Putamen (tissue), 1 donor: ENCODE measurements around the gene SMAD5.

Source experiments
- DNase-seq: peaks from one replicate; pipeline ENCODE4 v3.0.0-alpha.2; 2016; ENCODE audit warnings: low spot score

The SMAD5 gene

DNA sequence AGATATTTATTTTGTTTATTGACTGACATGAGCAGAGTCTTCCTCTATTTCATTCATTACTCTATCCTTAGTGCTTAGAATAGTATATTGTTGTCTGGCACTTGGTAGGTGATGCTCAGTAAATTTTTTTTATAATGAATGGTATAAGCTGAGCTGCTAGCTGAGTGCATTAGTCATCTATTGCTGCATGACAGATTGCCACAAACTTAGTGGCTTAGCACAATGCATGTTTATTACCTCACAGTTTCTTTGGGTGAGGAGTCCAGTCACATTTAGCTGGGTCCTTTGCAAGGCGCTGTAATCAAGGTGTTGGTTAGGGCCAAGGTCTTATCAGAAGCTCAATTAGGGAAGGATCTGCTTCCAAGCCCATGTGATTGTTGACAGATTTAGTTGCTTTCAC is 23.1 kb downstream of the SMAD5 start:
- no peak for DNase-seq

DNA sequence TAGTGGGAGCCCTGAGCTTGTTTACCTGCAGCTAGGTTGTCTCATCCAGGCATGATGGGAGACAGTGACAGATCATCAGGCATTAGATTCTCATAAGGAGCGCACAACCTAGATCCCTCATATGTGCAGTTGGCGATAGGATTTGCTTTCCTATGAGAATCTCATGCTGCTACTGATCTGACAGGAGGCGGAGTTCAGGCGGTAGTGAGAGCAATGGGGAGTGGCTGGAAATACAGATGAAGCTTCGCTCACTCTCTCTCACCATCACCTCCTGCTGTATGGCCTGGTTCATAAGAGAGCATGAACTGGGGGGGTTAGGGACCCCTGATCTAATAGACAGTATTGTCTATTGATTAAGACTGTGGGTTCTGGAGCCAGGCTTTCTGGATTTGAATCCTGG is 24.9 kb downstream of the SMAD5 start:
- DNase-seq = no peak

DNA sequence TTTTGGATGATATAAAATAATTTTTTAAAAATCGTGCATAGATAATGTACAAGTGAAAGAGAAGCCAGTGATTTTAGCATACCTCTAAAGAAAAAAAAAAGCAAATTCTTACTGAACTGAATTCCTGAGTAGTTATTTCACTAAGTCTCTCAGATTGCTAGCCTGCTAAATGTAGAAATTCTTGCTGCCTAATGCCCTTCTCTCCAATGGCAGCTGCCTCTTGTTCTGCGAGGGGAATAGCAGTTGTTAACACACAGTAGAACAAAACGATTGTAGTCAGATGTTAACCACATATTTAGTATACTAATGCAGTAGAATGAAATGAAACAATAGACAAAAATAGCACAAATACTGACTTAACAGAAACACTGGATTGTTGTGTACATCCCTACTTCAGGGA is 26.8 kb downstream of the SMAD5 start:
- no peak for DNase-seq

DNA sequence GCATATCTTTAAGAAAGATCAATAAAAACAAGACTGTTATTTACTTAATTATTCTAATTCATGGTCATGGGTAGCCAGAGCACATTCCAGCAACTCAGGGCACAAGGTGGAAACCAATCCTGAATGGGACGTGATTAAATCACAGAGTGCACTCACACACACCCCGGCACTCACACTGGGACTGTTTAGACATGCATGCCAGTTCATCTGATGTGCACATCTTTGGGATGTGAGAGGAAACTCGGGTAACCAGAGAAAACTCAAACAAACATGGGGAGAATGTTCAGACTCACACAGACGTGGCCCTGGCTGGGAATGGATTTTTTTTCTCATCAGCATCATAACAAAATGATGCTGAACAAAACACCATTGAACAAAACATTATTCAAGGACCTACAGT is 29.4 kb downstream of the SMAD5 start:
- DNase-seq = peak; percentile 13

GRCh38 chr5:136164226-136164625 is 31.6 kb downstream of the SMAD5 start:
- DNase-seq = no peak

GRCh38 chr5:136166909-136167308 is 34.3 kb downstream of the SMAD5 start:
- DNase-seq = no peak

- DNase-seq = no peak
Observed at GRCh38 chr5:136169218-136169617, 36.6 kb downstream of the SMAD5 start.

DNA sequence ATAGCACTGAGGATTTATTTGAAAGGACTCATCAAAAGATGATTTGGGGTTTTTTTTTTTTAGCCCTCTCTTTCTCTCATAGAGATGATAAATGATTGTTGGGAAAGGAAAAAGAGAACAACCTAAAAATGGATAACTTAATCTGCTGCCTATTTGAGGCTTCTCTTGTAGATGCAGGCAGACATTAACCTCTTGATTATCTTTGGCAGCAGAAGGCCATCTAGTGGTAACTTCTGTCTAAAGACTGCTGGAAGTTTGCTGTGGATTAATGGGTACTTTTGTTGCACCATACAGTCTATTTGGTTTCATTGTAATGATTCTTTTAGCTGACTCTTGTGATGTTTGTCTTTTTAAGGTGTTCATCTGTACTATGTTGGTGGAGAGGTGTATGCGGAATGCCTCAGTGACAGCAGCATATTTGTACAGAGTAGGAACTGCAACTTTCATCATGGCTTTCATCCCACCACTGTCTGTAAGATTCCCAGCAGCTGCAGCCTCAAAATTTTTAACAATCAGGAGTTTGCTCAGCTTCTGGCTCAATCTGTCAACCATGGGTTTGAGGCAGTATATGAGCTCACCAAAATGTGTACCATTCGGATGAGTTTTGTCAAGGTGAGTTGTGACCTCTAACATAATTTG is 41.5 kb downstream of the SMAD5 start:
- peak; percentile 17 for DNase-seq

DNA sequence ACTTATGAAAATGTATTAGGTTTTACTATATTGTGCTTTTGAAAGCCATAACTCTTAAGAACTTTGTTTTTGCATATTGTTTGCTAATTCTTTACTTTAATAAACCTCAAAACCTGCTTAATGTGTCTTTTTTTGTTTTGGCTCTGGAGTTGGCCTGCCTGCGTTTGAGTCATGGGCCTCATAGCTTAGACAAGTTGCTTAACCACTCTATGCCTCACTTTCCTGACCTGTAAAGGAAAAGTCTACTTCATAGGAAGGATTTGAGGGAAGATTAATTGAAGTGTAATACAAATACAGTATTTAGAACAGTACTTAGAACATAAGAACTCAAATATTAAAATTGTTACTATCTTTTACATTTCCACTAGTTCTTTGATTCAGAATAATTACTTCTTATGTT is 50.0 kb downstream of the SMAD5 start:
- DNase-seq = no peak

DNA sequence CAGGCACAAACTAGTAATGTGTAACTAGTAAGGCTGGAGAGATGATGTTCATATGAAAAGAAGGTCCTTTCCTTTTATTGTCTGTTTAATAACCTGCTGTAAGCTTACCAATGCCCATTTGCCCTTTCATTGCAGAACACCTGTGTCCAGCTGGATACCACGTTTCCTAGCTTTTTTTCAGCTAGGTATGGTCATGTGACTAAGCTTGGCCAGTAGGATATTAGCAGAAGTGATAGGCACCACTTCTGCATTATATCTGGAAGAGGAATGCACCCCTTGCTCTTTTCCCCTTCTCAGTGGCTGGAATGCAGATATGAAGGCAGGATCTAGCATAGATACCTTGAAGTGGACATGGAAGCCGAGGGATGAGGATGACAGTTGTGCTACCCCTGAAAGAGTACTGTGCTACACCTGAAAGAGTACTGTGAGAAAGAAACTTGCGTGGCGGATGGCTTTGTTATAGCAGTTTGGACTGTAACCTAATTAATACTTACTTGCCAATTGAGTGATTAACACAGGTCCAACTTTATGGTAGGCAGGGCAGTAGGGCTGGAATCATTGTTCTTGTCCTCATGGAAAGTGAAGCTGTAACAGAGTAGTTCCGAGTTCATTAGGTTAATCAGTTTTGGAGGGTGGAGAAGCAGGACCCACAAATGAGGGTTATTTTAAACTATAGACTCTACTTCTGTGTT is 53.5 kb downstream of the SMAD5 start:
- no peak for DNase-seq

GRCh38 chr5:136186796-136187195 is 54.2 kb downstream of the SMAD5 start:
- no peak for DNase-seq

- no peak for DNase-seq
Observed at GRCh38 chr5:136188859-136189258, 56.2 kb downstream of the SMAD5 start.

DNA sequence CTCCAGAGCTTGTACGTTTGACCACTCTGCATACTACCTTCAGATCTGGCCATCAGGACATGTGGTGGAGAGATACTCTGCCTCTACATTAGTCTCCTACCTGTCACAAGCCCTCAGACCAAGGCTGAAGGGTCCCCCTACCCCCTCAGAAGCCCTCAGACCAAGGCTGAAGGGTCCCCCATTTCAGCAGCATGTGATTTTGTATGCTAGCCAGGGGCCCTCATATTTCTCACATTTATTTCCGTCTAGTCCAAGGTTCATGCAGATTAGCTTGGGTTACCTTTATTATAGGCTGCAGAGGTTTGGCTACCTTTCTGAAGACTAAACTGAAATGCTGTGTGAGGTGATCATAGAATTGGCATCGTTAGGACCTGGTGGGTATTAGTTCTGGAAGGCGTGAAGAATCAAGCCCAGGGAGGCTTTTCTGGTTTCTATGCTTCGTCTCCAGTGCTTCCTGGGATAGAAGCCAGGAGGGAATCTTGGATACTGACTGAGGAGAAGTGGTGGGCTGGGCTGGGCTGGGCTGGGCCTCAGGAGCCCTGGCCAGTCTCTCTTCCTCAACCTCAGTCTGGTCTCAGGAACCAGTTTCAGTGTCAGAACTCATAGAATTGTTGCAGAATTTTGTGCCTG is 57.6 kb downstream of the SMAD5 start:
- DNase-seq = no peak

DNA sequence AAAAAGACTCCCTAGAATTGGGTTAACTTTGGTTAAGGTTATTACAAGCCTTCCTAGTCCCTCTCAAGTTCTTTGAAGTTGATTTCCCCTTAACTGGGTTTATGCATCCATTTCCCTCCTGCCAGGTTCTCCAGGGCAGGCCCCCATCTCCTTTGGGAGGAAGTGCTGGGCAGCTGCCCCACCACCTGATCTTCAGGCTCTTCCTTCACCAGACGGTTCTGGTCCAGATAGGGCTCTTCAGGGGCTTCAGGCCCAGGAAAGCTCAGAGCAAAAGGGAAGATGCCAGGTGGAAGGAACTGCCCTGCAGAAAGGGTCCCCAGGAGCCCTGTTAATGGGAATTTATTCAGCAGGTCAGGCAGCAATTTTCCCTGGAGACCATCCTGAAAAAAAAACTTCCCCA is 58.3 kb downstream of the SMAD5 start:
- no peak for DNase-seq

DNA sequence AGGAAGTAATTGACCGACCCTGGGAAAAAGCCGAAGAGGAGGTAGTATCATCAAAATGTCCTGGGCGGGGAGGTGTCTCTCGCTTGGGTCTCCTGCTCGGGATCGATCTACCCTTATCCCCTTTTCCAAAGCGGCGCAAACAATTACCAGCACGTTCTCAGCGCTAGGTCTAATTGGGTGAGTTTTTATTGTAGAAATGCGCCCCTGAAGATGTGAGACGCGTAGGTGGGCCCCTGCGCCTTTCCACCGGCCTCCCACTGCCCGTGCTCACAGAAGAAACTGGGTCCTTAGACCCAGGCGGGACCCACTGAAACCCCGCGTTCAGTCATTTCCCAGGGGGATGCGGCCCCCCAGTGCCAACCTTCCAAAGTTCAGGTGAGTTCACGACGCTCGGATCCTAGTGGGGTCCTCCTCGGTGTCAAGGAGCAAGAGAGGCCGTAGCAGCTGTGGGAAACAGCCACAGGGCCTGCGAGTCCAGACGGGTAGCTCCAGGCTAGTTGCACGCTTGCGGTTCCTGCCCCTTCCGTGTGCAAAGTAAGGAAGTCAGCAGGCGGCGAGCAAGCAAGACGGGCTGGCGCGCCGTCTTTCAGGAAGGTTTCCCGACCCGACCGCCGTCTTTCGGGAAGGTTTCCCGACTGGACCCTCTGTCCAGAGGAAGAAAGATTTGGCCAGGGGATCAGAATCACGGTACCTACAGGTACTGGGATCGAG is 58.8 kb downstream of the SMAD5 start:
- no peak for DNase-seq

DNA sequence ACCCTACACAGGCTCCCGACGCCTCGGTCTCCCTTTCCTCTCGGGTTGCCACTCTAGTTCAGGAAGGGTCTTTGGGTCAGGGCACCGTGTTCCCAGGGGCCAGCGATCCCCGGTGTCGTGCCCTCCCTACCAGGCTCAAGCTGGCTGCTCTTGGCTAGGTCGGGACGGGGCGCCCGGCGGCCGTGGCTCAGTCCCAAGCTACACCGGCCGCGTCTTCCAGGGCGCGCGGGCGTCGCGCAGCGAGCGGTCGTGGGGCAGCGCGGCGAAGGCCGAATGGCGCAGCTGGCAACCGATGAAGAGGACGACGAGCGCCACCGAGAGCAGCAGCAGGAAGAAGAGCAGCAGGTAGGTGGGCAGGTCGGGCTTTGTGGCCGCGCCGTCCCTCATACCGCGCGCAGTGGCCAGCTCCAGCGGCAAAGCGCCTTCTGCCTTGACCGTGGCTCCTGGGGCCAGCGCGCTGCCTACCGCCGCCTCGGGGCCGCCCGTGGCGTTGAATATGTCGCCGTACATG is 59.4 kb downstream of the SMAD5 start:
- DNase-seq = no peak

GRCh38 chr5:136192526-136193321 is 60.1 kb downstream of the SMAD5 start, which contains the start of gene SMIM32:
TSS of gene SMIM32 (minus strand) at chr5:136193162. CDS start at chr5:136192524, 638 bp downstream.
- DNase-seq = no peak

GRCh38 chr5:136193322-136193935 is 60.8 kb downstream of the SMAD5 start:
- no peak for DNase-seq

- DNase-seq = no peak
Observed at GRCh38 chr5:136194576-136194975, 61.9 kb downstream of the SMAD5 start.

GRCh38 chr5:136195971-136196820 is 63.6 kb downstream of the SMAD5 start:
- DNase-seq = no peak
